HepG2 (cell line): ENCODE data around the gene IFT52. TPM values are rescaled to one million over a fixed set of nuclear protein-coding genes. Genes with fewer than 3 reads are reported as not detected.

Experiments
- ATF7 ChIP-seq, 2 experiments: fragments of 450-650 bp in 1 of 2; sonication (generic) in 1 of 2; formaldehyde crosslinking in 1 of 2; IDR thresholded peaks; 2 replicates each; pipeline versions ENCODE4 v1.4.0 to v1.6.1; 2016 to 2020; ENCODE audit warnings: antibody characterized with exemption in 1 of 2, mild to moderate bottlenecking in 1 of 2, missing genetic modification reagents in 1 of 2
- DMAP1 ChIP-seq: IDR thresholded peaks from 2 replicates; pipeline ENCODE4 v1.6.1; 2016
- FOXK2 ChIP-seq: fragments of 450-650 bp; IDR thresholded peaks from 2 replicates; pipeline ENCODE4 v1.6.1; 2016
- JUN ChIP-seq: sonication (generic); formaldehyde crosslinking; IDR thresholded peaks from 2 replicates; pipeline ENCODE4 v1.4.0; 2020; ENCODE audit warnings: mild to moderate bottlenecking, missing genetic modification reagents
- MEF2D ChIP-seq: sonication (generic); formaldehyde crosslinking; IDR thresholded peaks from 2 replicates; pipeline ENCODE4 v1.5.1; 2020; ENCODE audit warnings: mild to moderate bottlenecking, missing genetic modification reagents
- SATB2 ChIP-seq: sonication (generic); formaldehyde crosslinking; IDR thresholded peaks from 2 replicates; pipeline ENCODE4 v1.5.0; 2020; ENCODE audit warnings: missing genetic modification reagents
- polyA plus RNA-seq, 8 experiments: library from polyadenylated mRNA; depleted of rRNA in 3 of 8; stranded (reverse) in 7 of 8; unstranded in 1 of 8; fragments of >200 nt; fragmentation: Illumina TruSeq in 4 of 8; extraction: Trizol in 4 of 8; gene quantifications; 2 replicates each; pipeline versions ENCODE4 v1.2.1 to v1.2.3, GENCODE V29; 2011 to 2016; ENCODE audit warnings: low read depth in 4 of 8, missing spikeins in 1 of 8, mixed read lengths in 1 of 8; ENCODE audit not compliant: insufficient read depth in 1 of 8
- total RNA-seq, 5 experiments: library from RNA; depleted of rRNA; stranded (reverse); fragments of >200 nt; fragmentation: Illumina TruSeq; extraction: Trizol; gene quantifications; 2 replicates each; pipeline ENCODE4 v1.2.3, GENCODE V29; 2016; ENCODE audit warnings: low read depth in 1 of 5
- TF ChIP-seq, protein P1 (sequence below): sonication (generic); formaldehyde crosslinking; IDR thresholded peaks from 2 replicates; pipeline ENCODE4 v1.4.0; 2020; ENCODE audit warnings: missing genetic modification reagents
- TF ChIP-seq, protein P2 (sequence below): sonication (generic); formaldehyde crosslinking; conservative IDR thresholded peaks from 2 replicates; pipeline ENCODE4 v1.8.0; 2022; ENCODE audit warnings: missing genetic modification reagents
- TF ChIP-seq, protein P3 (sequence below): sonication (generic); formaldehyde crosslinking; IDR thresholded peaks from 2 replicates; pipeline ENCODE4 v1.4.0; 2020; ENCODE audit warnings: mild to moderate bottlenecking, missing genetic modification reagents
- TF ChIP-seq, protein P4 (sequence below): sonication (generic); formaldehyde crosslinking; IDR thresholded peaks from 2 replicates; pipeline ENCODE4 v1.4.0; 2020; ENCODE audit warnings: missing genetic modification reagents

The IFT52 gene
- total and polyA plus RNA-seq, 2 of the 13 experiments (the other 11 are each of a cell fraction or from before 2014, with no cell fraction given) = 48.0 to 64.0 TPM

DNA sequence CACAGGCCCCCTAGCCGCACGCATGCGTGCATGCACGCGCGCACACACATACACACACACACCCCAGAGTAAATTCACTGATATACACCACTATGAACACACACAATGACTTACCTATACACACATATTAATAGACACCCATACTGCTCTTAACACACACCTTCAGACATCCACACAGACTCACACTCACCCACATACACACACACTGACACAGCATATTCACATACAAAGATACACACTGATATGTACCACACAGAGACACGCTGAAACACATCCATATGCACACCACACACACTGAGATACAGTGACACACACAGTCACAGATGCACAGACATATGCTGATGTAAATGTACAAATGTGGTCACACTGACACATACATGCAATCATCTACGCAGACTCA, 26.3 kb upstream of the IFT52 start (continued):
- TF ChIP-seq, protein P1, sequence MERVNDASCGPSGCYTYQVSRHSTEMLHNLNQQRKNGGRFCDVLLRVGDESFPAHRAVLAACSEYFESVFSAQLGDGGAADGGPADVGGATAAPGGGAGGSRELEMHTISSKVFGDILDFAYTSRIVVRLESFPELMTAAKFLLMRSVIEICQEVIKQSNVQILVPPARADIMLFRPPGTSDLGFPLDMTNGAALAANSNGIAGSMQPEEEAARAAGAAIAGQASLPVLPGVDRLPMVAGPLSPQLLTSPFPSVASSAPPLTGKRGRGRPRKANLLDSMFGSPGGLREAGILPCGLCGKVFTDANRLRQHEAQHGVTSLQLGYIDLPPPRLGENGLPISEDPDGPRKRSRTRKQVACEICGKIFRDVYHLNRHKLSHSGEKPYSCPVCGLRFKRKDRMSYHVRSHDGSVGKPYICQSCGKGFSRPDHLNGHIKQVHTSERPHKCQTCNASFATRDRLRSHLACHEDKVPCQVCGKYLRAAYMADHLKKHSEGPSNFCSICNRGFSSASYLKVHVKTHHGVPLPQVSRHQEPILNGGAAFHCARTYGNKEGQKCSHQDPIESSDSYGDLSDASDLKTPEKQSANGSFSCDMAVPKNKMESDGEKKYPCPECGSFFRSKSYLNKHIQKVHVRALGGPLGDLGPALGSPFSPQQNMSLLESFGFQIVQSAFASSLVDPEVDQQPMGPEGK = no peak
- TF ChIP-seq FOXK2 (0 out of 2 replicates have a peak, but pooled peaks have one; percentile 23), SATB2 (CRISPR knock-in tag) (no peak), DMAP1 (CRISPR knock-in tag) (no peak), MEF2D (no peak), JUN (CRISPR knock-in tag) (no peak), ATF7 (IDR thresholded peaks at IDR 0.05) (peak; percentile 23; the same call in 1 of the 2 replicates), ATF7 (CRISPR knock-in tag; IDR thresholded peaks at IDR 0.05) (no peak)
- TF ChIP-seq, protein P2, sequence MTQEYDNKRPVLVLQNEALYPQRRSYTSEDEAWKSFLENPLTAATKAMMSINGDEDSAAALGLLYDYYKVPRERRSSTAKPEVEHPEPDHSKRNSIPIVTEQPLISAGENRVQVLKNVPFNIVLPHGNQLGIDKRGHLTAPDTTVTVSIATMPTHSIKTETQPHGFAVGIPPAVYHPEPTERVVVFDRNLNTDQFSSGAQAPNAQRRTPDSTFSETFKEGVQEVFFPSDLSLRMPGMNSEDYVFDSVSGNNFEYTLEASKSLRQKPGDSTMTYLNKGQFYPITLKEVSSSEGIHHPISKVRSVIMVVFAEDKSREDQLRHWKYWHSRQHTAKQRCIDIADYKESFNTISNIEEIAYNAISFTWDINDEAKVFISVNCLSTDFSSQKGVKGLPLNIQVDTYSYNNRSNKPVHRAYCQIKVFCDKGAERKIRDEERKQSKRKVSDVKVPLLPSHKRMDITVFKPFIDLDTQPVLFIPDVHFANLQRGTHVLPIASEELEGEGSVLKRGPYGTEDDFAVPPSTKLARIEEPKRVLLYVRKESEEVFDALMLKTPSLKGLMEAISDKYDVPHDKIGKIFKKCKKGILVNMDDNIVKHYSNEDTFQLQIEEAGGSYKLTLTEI (CRISPR knock-in tag) = no peak
- TF ChIP-seq, protein P3, sequence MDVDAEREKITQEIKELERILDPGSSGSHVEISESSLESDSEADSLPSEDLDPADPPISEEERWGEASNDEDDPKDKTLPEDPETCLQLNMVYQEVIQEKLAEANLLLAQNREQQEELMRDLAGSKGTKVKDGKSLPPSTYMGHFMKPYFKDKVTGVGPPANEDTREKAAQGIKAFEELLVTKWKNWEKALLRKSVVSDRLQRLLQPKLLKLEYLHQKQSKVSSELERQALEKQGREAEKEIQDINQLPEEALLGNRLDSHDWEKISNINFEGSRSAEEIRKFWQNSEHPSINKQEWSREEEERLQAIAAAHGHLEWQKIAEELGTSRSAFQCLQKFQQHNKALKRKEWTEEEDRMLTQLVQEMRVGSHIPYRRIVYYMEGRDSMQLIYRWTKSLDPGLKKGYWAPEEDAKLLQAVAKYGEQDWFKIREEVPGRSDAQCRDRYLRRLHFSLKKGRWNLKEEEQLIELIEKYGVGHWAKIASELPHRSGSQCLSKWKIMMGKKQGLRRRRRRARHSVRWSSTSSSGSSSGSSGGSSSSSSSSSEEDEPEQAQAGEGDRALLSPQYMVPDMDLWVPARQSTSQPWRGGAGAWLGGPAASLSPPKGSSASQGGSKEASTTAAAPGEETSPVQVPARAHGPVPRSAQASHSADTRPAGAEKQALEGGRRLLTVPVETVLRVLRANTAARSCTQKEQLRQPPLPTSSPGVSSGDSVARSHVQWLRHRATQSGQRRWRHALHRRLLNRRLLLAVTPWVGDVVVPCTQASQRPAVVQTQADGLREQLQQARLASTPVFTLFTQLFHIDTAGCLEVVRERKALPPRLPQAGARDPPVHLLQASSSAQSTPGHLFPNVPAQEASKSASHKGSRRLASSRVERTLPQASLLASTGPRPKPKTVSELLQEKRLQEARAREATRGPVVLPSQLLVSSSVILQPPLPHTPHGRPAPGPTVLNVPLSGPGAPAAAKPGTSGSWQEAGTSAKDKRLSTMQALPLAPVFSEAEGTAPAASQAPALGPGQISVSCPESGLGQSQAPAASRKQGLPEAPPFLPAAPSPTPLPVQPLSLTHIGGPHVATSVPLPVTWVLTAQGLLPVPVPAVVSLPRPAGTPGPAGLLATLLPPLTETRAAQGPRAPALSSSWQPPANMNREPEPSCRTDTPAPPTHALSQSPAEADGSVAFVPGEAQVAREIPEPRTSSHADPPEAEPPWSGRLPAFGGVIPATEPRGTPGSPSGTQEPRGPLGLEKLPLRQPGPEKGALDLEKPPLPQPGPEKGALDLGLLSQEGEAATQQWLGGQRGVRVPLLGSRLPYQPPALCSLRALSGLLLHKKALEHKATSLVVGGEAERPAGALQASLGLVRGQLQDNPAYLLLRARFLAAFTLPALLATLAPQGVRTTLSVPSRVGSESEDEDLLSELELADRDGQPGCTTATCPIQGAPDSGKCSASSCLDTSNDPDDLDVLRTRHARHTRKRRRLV (CRISPR knock-in tag) = no peak
- TF ChIP-seq, protein P4, sequence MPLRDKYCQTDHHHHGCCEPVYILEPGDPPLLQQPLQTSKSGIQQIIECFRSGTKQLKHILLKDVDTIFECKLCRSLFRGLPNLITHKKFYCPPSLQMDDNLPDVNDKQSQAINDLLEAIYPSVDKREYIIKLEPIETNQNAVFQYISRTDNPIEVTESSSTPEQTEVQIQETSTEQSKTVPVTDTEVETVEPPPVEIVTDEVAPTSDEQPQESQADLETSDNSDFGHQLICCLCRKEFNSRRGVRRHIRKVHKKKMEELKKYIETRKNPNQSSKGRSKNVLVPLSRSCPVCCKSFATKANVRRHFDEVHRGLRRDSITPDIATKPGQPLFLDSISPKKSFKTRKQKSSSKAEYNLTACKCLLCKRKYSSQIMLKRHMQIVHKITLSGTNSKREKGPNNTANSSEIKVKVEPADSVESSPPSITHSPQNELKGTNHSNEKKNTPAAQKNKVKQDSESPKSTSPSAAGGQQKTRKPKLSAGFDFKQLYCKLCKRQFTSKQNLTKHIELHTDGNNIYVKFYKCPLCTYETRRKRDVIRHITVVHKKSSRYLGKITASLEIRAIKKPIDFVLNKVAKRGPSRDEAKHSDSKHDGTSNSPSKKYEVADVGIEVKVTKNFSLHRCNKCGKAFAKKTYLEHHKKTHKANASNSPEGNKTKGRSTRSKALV (CRISPR knock-in tag) = no peak
